Measurements from ENCODE around the gene CPA3.

DNA sequence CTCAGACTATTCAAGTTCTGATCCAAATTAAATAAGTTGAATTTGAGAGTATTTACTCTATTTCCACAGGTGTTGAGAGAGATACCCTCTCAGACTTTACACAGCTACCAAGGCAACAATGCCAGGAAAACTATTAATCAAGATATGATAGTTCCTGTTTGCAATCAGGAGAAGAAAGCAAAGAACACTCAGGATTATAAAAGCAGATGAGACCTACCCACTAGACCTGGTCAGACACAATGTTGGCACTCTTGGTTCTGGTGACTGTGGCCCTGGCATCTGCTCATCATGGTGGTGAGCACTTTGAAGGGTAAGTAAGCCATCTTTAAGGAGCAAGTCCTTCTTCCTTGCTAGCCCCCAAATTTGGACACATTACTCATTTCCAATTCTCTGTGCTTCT, 37.5 kb upstream of the CPA3 start, which contains the start of gene CPB1:
- TF ChIP-seq EZH2 (IDR thresholded peaks at IDR 0.05; ENCODE audit: low read length, missing control alignments) = no peak
- TF ChIP-seq, protein P1, sequence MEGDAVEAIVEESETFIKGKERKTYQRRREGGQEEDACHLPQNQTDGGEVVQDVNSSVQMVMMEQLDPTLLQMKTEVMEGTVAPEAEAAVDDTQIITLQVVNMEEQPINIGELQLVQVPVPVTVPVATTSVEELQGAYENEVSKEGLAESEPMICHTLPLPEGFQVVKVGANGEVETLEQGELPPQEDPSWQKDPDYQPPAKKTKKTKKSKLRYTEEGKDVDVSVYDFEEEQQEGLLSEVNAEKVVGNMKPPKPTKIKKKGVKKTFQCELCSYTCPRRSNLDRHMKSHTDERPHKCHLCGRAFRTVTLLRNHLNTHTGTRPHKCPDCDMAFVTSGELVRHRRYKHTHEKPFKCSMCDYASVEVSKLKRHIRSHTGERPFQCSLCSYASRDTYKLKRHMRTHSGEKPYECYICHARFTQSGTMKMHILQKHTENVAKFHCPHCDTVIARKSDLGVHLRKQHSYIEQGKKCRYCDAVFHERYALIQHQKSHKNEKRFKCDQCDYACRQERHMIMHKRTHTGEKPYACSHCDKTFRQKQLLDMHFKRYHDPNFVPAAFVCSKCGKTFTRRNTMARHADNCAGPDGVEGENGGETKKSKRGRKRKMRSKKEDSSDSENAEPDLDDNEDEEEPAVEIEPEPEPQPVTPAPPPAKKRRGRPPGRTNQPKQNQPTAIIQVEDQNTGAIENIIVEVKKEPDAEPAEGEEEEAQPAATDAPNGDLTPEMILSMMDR (conservative IDR thresholded peaks at IDR 0.05 in 1 of 2, IDR thresholded peaks at IDR 0.05 in 1 of 2; ENCODE audit: low read depth in 1 of 2, low read length in 2 of 2) = no peak
